ENCODE data around the gene RFC1. TPM values are rescaled to one million over a fixed set of nuclear protein-coding genes. Genes with fewer than 3 reads are reported as not detected.

Gene RFC1
- total and polyA plus RNA-seq, 9 of the 15 experiments (the other 6 are each of a cell fraction or from before 2014, with no cell fraction given): 16.8 to 85.6 (median 45.2) TPM

GRCh38 chr4:39365830-39366771 is at the start of gene RFC1 (continued):
- TF ChIP-seq MGA (IDR thresholded peaks at IDR 0.05): peak; percentile 100
- no peak for TF ChIP-seq ZNF717 (CRISPR knock-in tag; IDR thresholded peaks at IDR 0.05)
- TF ChIP-seq E2F5 (CRISPR knock-in tag; IDR thresholded peaks at IDR 0.05): peak; percentile 91
- no peak; the same call in 1 of the 2 replicates for TF ChIP-seq ZNF644 (tag; IDR thresholded peaks at IDR 0.05; ENCODE audit: low read depth)
- TF ChIP-seq HDAC1 (IDR thresholded peaks at IDR 0.05): peak in 1 of 2 experiments; percentile 76; a peak in 1 of 4 replicates
- no peak for TF ChIP-seq ZNF507 (tag; conservative IDR thresholded peaks at IDR 0.05)
- no peak for TF ChIP-seq IRF2 (CRISPR knock-in tag; IDR thresholded peaks at IDR 0.05)
- no peak for TF ChIP-seq IFI16 (CRISPR knock-in tag; IDR thresholded peaks at IDR 0.05)
- no peak for TF ChIP-seq ZBTB8A (IDR thresholded peaks at IDR 0.05; ENCODE audit: partially characterized antibody)
- TF ChIP-seq, protein P1, sequence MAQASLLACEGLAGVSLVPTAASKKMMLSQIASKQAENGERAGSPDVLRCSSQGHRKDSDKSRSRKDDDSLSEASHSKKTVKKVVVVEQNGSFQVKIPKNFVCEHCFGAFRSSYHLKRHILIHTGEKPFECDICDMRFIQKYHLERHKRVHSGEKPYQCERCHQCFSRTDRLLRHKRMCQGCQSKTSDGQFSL (CRISPR knock-in tag; IDR thresholded peaks at IDR 0.05): peak; percentile 77
- TF ChIP-seq, protein P1 (tag; IDR thresholded peaks at IDR 0.05): peak in 1 of 2 experiments; percentile 69; a peak in 2 of 4 replicates
- TF ChIP-seq C11orf30 (IDR thresholded peaks at IDR 0.05; ENCODE audit: low read depth): peak; percentile 87
- peak; percentile 82; the same call in 1 of the 2 replicates for TF ChIP-seq ZBTB1 (CRISPR knock-in tag; IDR thresholded peaks at IDR 0.05; ENCODE audit: borderline replicate concordance, low read depth)
